GM21381 (cell line): ENCODE data around the gene HOXA3.

Experiments
- ATAC-seq: cut with Tn5 transposase; IDR thresholded peaks from one replicate; pipeline ENCODE4 v1.9.1; 2021; ENCODE audit warnings: mild to moderate bottlenecking, moderate library complexity; ENCODE audit not compliant: unreplicated experiment

Gene HOXA3

DNA sequence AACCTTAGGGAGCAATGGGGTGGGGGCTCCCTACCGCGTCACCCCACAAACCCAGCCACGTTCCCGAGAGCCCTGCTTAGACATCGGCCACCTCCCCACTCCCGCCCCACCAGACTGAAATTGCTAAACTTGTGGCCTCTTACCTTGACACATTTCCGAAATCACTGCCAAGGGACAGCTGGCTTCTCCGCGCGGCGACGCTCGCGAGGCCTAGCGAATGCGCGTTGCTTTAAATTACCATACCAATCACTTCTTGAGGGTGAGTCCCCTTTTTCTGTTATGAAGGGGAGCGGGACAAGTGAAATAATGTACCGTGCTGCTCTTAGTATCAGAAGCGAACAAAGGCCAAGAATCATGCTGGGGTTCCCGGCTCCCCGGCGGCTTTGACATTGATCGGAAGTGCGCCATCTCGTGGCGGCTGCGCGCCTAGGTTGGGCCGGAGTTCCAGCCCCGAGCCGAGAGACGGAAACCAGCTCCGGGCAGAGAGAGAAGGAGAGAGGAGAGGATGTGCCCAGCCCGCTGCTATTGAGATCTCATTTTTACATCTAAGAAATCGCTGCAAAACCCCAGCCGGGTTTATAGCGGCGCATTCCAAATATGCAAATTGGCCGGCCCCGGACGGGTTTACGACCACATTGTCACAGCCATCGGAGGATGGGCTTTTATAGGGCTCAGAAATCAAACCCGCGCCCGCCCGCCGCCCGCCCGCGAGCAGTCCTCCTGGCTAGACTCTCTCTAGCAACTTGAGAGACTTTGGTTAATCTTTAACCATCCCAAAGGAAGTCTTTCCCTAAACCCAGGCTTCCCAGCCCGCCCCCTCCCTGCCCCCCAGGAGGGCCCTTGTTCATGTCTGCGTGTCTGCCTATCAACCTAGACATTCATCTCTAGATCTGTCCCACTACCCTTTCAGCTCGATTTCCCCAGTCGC, 27.4 kb upstream of the HOXA3 start:
- no peak for ATAC-seq

DNA sequence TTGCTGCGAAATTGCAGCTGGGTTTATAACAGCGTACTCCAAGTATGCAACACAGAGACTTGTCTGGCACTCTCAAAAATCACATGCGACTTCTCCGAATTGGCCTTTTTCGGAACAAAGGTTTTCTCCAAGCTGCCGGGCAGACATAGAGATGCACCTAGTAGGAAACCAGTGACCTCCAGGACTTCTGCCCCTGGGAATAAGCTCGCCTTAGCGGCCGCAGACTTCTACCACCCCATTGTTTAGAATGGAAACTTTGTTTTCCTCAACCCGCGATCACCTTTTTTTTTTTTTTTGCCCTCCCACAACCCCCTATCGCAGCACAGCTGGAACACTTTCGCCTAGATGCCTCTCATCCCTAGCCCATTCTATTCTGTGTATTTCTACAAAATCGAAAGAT, 26.6 kb upstream of the HOXA3 start:
- ATAC-seq, result no peak

DNA sequence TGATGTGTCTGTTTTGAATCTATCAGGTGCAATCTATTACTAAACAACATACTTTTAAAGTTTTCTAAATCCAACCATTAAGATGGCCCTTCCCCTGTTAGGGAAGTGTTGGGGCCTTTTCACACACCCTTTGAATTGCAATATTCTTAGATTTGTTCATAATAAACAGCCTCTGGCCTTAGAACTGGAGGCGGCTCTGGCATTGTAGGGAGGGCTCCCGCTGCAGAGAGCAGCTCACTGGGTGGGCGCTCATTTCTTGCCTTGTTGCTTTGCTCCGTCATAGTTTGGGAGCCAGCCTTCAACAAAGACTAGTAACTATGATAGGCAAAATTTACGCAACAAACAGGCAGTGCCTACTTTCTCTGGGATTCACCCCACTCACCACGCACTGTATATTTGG, 26.0 kb upstream of the HOXA3 start:
- no peak for ATAC-seq

DNA sequence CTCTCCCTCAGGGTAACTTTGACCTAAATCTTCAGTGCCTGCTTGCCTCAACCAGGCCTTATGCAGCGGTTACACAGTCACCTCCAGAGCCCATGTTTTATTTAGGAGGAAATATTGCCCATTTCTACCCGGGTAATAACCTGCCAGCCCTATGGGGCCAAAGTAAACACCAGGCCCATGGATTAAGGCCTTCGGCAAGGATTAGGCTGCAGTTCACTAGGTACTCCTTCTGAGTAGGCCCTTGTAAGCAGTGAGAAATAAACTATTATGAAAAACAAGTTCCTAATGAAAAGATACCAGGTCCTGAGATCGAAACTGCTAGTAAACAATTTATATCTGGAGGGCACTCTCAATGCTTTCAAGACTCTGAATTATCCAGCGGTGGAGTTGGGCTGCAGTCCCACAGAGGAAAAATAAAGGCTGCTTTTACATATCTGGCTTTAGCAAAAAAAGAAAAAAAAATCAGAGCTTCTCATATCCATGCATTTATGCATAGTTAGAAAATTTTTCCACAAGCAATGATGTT, 25.5 kb upstream of the HOXA3 start:
- no peak for ATAC-seq

DNA sequence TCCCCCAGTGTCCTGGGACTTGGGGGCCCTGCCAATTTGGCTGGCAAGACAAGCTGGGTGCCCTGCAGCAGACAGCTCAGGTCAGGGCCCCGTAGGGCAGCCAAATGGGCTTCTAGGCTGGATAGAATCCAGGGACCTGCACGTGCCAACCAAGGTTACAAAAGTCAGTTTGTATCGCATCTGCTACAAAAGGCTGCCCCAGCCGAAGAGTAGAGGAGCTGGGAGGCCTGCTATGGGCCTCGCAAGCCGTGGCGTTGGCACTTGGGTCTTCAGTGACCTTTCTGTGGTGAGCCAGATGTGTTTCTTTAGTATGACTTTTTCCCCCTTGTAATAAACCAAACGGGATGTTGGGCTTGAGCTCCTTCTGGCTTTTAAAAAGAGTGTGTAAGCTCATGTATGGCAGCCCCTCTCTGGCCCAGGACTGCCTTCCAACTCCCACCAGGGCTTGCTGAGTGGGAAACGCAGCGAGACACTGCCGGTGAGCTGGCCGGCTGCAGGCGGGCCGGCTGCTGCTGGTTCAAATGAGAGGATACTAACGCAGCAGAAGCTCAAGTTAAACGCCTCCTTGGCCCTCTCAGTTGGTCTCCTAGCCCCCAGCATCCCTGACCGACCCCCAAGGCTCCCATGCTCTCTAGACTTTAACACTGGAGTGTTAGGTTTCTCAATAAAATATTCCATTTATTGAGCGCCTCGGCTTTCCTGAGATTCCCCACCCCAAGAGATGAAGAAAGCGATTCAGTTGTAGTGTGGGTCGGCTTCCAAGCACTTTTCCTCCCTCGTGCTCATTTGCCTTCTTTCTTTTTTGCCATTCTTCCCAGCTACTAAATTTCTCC, 24.8 kb upstream of the HOXA3 start:
- no peak for ATAC-seq

DNA sequence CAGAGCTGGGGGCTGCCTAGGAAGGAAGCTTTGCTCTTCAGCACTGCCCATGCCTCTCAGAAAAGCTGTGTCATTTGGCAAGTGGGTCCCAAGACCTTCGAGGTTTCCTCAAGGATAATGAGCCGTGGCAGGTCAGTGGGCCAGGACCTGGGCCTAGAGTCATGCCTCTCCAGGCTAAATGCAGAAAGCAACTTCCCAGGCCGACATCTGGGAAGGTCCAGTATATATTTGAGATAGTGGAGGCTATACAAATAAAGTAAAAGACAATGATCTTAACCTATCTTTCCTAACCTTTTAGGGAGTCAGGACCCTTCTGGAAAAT, 24.1 kb upstream of the HOXA3 start:
- ATAC-seq, result no peak

DNA sequence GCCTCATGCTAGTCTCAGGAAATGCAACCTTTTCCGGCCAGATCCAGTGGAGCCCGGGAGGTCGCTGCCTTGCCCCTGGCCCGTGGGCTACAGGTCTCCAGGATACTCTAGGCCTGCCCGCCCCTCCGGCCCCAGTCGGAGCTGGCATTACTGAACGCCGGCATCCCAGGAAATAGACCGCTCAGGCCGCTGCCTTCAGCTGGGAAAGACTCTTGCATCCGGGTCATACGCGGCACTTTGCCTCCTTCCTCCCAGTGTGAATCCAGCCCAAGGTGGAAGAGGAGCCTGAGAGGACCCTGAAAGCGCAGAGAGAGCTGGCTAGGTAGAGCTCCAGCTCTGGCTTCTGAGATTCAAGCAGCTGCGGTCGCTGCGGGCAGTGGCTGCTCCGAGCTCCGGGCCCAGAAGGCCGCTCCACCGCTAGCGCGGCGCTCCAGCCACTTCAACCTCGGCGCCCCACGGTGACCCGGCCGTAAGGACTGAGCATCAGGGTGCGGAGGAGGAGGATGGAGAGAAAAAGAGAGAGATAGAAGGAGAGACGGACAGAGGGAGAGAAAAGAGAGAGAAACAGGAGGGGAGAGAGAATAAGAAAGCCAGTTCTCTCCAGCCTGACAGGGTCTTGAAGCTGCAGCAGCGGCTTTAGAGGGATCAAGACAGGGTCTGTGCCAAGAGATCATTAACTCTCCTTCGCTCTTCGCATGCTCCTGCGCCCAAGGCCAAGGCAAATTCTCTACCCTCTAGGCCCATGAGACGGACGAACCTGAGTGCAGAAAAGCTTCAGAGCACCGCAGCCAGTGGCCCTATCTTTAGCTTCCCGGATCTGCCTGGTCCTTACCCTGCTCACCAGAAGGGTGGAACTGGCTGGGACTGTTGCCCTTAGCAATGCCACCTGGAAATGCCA, 23.5 kb upstream of the HOXA3 start:
- no peak for ATAC-seq

DNA sequence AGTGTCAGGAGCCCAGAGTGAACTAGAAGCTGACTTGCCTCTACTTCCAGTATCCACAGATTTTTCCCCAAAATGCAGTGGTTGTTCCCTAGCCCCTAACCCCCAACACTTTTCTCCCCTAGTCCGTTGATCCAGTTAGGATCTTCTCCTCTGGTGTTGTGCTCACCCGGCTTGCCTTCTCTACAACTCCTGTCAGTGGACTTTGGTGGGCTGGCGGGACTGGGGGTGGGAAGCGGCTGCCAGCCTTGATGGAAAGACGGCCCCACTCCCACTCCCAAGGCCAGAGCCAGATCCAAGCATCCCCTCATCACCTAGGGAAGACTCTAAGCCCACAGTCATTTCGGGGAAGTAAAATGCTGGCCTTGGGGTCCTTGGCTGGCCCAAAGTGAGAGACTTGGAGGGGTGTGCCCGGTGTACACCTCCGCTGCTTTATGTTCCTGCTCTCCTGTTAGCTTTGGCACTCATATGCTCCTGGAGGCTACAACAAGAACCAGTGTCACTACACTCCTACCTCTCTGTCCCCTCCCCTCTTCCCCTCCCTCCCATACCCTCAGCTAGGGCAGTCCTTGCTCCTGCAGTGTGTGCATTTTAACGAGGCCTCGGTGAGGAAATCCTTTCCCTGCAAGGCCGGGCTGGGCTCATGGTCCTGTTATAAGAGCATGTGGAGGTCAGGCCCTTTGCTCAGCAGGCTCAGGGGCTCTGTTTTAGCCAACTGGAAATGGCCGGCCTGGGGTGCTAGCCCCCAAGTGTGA, 22.7 kb upstream of the HOXA3 start:
- ATAC-seq, result no peak

DNA sequence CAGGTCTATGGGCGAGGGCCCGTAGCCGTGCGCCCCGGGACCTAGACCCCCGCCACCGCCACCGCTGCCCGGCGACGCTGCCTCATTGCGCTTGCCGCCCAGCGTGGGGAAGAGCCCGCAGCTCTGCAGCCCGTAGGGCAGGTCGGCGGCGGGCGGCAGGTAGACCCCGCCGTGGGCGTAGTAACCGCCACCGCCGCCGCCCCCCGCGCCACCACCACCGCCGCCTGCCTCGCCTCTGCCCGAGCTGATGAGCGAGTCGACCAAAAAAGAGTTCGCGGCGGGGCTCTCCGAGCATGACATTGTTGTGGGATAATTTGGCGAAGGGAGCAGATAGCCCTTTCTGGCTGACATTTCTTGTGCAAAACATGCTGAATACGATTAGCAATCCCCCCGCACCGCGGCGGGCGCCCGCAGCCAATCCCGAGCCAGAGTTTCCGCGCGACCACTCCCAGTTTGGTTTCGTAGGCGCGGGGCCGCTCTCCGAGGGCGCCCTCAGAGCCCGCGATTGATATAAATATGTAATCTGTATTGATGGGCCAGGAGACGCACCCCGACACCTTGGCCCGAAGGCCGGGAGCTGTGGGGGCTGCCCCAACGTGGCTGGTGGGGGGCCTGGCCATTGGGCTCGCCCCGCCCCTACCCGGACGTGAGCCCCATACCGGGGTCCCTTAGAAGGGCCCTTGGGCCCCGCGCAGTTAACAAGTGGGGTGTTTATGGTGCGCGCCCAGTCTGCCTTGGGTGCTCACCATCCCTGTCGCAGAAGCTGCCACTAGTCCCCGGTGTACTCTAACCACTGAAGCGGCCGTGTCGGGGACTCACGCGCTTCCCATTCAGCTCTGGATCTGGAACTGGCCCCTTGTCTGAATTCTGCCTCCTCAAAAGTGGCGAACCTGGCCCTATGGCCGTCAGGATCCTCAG, 21.8 kb upstream of the HOXA3 start, which contains the start of gene HOXA10:
HOXA10 (minus strand) TSS at position 365 of the 918 bp plus-strand sequence; CDS start at position 351, 14 bp downstream.
- ATAC-seq, result no peak

DNA sequence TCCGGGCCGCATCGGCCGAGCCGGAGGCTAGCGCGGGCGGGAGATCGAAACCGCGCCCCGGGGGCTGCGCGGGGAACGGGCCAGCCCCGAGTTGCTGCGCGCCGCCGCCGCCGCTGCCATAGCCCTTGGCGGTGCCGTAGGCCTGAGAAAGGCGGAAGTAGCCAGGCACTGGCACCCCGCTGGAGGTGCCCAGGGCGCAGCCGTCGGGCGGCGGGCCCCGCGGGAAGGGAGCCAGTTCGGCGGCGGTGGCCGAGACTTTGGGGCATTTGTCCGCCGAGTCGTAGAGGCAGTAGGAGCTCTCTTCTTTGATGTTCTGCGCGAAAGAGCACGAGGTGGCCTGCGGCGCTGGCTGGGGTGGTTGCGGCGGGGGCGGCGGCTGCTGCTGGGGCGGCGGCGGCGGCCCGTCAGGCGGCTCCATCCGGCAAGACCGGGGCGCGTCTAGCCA, 21.1 kb upstream of the HOXA3 start:
- ATAC-seq, result no peak

DNA sequence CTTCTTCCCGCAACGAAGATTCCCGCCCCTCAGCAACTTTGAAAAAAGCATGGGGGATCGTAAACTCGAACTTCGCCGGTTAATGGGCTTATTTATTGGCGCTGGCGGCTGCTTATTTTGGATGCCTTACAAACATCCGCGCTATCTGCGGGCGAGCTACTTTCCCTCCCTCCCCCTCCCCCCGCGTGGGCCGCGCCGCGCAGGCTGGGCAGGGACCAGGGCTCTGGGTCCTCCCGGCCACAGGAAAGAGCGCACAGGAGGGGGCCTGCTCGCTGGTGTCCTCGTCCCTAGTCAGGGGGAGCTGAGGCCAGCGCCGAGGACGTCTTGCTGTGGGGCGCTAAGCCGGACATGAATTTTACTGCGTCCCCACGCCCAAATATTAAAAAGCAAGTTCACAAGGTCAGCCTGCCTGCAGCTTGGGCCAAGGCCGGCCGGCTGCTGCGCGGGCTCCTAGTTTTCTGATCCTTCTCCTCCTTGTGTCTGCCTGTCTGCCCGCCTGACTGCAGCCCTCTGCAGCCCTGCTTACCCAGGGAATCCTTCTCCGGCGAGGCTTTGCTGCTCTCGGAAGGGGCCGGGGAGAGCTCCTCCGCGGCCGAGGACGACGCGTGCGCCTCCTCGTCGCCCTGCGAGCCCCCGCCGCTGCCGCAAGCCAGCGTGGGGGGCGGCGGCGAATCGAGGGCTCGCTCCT, 20.6 kb upstream of the HOXA3 start:
- no peak for ATAC-seq

DNA sequence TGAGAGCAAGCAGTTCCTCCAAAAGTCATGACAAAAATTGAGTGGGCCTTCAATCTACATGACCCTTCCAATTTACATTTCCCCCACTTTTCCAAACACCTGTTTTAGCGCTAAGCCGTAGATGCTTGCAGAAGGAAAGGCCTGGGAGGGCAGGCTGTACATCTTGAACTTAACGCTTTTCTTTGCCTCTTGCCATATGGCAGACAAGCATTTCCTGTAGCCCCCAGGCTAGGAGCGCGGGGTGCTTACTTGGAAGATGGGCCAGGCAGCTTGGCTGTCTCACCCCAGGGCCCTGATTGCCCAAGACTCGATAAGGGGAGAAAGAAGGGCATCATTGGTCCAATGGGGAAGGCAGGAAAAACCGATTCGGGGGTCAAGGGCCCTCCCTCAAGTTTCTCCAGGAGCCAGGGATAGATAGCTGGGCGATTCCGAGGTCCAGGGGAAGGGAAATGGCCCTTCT, 20.0 kb upstream of the HOXA3 start:
- ATAC-seq, result no peak

DNA sequence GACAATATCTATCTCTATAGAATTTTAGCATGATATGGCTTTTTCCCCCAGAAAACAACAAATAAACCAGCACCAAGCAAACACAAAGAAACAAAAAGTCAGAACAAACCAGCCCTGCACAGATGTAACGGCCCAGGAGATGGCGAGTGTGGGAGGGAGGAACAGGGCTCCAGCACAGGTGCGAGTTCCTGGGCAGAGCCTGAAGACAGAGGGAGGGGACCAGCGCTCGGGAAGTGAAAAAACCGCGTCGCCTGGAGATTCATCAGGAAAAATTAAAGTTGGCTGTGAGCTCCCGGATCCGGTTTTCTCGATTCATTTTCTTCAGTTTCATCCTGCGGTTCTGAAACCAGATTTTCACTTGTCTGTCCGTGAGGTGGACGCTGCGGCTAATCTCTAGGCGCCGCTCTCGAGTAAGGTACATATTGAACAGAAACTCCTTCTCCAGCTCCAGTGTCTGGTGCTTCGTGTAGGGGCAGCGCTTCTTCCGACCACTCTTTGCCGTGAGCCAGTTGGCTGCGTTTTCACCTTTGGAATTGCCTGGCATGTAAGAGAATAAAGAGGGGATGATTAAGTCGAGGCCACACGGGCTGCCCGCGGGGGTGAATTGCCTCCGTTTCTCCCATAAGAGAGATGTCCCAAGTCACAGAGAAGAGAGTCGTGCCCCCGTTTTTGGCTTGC, 19.4 kb upstream of the HOXA3 start:
- ATAC-seq, result no peak

DNA sequence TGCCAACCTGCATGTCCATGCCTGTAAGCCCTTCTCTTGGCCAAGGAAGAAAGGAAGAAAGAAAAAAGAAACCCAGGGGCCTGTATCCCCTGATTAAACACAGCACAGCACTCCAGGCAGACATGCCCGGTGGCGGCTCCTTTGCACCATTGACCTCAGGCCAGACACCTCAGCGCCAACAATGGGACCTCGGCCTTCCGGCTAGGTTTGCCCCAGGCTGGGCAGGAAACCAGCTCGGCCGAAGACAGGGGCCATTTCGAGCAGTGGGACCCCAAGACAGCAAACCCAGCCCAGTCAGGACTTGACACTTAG, 18.9 kb upstream of the HOXA3 start:
- no peak for ATAC-seq

DNA sequence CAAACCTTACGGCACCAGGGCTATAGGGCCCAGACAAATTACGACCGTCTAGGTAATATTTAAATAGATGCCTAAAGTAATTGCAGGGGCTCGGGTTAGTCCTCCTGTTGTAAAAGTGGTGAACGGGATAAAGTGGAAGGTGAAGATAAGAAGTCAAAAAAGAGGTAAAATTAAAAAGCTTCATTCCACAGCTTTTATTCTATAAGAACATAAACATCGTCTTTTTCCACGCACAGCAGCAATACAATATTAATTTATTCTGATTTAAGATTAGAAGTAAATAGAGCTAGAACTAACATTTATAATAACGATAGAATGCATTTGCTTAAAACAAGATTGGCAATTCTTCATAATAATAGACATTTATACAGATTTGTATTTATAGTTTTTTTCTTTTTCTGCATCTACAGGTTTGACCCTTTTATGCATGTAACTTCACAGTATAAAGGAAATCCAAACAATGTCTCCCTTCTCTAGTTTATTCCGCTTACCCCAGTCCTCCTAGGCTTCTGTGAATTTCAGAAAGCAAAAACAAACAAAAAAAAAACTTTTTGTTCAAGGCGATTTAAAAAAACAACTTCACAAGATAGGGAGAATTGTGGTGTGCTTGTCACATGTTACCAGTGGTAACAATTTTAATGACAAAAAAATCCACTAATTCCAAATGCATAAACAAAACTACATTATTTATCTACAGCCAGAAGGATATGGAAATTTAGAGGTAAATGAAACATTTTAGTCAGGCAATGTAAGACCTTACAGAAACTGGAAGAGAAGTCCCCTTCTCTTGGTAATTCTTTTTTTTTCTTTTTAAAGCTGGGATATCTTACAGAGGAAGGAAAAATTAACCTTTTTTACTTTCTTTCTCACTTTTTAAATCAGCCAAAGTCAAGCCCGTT, 18.3 kb upstream of the HOXA3 start:
- ATAC-seq, result no peak

DNA sequence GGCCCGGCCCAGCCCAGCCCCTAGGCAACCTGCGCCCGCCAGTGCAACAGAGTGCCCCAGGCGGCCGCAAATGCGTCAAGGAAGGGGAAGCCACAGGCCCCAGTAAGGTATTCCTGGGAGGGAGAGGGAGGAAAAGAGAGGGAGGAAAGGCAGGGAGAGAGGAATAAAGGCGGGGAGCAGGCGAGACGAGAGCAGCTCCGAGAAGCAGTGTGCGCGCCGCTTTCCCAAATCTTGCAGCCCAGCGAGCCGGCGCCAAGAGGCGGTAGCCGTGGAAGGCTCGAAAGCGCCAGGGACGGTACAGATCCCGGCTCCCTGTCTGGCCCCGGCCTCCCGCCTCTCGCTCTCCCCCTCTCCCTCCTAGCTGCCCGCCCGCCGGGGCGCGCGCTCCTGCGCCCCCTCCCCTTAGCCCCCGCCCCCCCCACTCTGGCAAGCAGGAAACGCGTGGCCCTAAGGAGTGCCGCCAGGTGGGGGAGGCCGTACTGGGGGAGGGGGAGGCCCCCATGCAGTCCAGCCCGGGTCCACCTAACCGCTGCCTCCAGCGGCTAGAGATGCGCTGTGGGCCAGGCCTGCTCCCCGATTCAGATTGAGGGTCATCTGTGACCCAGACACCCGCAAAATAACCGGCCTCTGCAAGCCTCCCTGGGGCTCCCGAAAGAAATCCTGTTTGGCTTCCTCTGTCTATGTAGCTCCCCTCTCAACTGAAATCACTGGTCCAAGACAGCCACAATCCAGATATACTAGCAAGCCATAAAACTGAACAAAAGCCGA, 17.5 kb upstream of the HOXA3 start:
- no peak for ATAC-seq
